SK-N-DZ (cell line): ENCODE results near the gene ANKRD40.
"Not testable (repeated sequence)": the region's sequence is repeated elsewhere in the genome, so short reads cannot be mapped to it uniquely, and the experiment has no call there.

Experiments
- DNase-seq: peaks from one replicate; pipeline ENCODE4 v3.0.0-alpha.2; 2015; ENCODE audit warnings: low spot score

Gene ANKRD40

DNA sequence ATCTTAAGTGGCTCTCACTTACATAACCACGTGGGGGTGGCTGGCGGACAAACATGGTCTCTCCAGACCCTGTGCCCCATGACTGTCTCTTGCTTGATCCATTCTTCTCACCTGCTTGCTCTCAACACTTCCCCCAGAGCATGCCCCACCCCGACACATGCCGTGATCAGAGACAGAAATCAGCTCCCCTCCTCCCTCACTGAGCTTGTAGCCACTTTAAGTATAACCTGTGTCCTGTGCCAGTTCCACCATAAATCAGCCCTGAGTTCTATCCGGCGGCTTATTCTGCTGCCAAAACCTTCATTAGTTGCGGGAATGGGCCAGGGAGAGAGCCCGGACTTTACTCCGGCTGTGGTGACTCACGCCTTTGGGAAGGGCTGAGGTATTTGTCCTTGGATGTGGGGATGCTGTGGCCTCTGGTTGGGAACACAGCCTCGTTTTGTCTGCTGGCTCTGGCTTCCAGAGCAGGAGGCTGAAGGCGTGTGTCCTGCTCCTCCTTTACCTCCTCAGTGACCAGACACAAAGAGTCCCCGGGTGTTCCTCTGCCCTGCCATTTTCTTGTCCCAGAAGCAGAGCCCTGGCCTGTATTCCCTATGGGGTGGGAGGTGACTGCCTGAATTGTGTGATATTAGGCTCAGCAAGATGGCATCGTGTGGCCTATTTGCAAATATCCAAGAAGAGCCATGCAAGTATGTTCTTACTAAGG is 21.1 kb downstream of the ANKRD40 start:
- DNase-seq = no peak

DNA sequence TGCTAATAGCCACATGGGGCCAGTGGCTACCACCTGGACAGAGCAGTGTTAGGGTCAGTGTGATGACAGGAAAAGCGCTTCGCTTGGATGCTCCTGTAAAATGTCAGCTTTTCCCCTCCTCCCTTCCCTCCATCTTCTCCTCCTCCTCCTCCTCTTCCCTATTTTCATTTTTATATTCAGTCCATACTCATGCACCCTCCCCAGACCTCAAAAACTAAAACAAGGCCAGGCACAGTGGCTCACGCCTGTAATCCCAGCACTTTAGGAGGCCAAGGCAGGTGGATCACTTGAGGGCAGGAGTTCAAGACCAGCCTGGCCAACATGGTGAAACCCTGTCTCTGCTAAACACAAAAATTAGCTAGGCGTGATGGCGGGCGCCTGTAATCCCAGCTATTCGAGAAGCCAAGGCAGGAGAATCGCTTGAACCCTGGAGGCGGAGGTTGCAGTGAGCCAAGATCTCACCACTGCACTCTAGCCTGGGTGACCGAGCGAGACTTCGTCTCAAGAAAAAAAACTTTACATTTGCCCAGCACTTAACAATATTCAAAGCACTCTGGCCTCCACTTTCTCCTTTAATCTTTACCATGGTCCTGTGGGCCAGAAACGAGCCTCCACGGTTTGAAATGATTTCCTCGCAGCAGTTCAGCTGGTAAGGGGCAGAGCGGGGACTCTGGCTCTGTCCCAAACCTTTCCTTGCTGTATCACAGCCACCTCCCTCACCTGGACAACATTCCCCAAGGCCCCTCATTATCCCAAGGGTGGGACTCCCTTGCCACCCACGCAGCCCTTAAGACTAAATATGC is 21.8 kb downstream of the ANKRD40 start:
- no peak for DNase-seq

GRCh38 chr17:50685334-50685665 is 22.4 kb downstream of the ANKRD40 start:
- DNase-seq = no peak

- no peak for DNase-seq
Measured at GRCh38 chr17:50684612-50685333, 22.9 kb downstream of the ANKRD40 start.

DNA sequence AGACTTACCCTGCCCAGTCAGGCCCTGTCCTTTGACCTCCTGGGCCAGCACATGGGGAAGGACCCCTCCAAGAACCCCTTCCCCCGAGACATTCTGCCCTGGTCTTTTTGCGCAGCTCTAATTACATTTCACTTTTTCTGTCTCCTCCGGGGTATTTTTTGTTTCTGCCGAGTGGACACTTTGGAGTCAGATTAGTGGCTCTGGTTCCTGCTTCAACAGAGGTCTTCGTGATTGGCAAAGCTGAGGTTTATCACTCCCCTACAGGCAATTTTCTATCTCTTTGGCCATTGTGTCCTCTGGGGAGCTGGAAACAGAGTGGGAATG is 23.5 kb downstream of the ANKRD40 start:
- DNase-seq = no peak

- DNase-seq = no peak
Measured at GRCh38 chr17:50683434-50684287, 24.1 kb downstream of the ANKRD40 start.

DNA sequence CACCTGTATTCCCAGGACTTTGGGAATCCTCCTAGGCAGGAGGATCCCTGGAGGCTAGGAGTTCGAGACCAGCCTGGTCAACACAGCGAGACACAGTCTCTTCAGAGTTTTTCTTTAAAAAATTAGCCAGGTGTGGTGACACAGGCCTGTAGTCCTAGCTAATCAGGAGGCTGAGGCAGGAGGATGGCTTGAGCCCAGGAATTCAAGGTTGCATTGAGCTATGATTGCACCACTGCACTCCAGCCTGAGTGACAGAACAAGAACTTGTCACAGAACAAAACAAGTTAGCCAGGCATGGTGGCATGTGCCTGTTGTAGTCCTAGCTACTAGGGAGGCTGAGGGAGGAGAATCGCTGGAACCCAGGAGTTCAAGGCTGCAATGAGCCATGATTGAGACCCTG is 24.8 kb downstream of the ANKRD40 start:
- no peak for DNase-seq

- no peak for DNase-seq
Measured at GRCh38 chr17:50682441-50682840, 25.3 kb downstream of the ANKRD40 start.

- peak; percentile 83 for DNase-seq
Measured at GRCh38 chr17:50681263-50682200, 26.2 kb downstream of the ANKRD40 start.

- not testable (repeated sequence) for DNase-seq
Measured at GRCh38 chr17:50680543-50681262, 27.0 kb downstream of the ANKRD40 start.

DNA sequence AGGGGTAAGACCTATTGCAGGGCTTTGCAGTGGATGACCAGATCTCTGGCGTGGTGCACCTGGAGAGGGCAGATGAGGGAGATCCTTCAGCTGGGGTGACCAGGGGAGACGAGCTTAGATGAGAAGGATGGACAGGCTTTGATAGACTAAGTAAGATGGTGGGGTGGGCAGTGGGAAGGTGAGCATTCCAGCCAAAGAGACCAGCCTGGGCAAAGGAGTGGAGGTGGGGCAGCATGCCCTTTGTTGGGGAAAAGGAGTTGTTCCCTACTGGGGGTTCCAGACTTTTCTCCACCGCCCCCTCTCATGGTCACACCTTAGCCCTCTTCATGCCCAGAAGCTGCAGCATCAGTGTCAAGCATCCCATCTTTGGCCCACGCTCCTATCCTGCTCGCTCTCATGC is 27.6 kb downstream of the ANKRD40 start:
- no peak for DNase-seq

GRCh38 chr17:50679008-50679544 is 28.6 kb downstream of the ANKRD40 start:
- no peak for DNase-seq

- no peak for DNase-seq
Measured at GRCh38 chr17:50677851-50678375, 29.8 kb downstream of the ANKRD40 start.

DNA sequence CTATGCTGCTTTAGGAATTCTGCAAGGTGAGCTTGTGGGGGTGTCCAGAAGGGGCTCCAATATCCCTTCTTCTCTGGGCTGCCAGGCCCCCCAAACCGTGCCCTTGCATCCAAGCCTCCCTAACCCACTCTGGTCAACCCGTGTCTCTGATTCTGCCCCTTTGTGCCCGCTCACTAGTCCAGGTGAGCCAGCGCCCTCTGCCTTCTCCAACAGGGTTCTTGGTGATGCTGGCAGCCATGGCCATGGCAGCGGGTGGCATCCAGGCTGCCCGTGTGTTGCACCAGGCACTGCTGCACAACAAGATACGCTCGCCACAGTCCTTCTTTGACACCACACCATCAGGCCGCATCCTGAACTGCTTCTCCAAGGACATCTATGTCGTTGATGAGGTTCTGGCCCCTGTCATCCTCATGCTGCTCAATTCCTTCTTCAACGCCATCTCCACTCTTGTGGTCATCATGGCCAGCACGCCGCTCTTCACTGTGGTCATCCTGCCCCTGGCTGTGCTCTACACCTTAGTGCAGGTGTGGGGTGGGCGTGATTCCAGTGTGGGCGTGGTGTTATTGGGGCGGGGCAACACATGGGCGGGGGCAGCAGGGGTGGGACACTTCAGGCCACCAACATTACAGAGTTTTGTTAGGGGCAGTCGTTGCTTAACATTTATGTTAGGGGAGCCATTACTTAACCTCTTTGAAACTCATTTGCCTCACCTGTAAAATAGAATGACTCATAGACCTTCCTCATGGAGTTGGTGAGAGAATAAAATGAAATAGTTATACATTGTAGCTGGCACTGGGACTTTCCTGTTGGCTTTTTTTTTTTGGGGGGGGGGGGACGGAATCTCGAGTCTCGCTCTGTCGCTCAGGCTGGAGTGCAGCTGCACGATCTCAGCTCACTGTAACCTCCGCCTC is 31.4 kb downstream of the ANKRD40 start:
- DNase-seq = no peak

GRCh38 chr17:50675627-50676026 is 32.1 kb downstream of the ANKRD40 start:
- DNase-seq = no peak

GRCh38 chr17:50675190-50675589 is 32.5 kb downstream of the ANKRD40 start:
- DNase-seq = no peak

DNA sequence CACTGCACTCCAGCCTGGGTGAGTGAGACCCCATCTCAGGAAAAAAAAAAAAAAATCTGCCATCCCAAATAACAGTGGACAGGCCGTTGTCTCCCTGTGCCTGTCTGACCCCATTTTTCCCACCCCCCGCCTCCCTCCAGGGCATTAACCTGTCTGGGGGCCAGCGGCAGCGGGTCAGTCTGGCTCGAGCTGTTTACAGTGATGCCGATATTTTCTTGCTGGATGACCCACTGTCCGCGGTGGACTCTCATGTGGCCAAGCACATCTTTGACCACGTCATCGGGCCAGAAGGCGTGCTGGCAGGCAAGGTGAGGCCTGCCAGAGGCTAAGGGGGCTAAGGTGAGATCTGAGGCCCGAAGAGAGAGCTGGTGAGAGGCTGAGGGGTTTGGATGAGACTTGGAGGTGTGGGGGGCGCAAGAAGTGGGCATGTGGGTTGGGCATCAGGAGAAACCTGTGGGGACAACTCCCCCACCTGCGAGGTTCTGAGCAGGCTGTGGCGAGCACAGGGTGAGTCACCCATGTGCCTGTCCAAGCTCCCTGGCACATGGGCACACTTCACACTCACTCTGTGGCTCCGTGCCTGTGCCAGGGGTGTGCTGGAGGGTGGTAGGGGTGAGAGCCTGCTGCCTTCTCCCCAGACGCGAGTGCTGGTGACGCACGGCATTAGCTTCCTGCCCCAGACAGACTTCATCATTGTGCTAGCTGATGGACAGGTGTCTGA is 34.7 kb downstream of the ANKRD40 start:
- no peak for DNase-seq

- no peak for DNase-seq
Measured at GRCh38 chr17:50672071-50672470, 35.6 kb downstream of the ANKRD40 start.
